GM23338 (cell line): Measurements from ENCODE around the gene MYO5A. TPM values are rescaled to one million over a fixed set of nuclear protein-coding genes. Genes with fewer than 3 reads are reported as not detected.

Experiments
- ATAC-seq: fragments of 200-7000 bp; cut with Tn5 transposase; 3 replicates; pipeline ENCODE4 v1.9.1; 2020
- DNase-seq: peaks from one replicate; pipeline ENCODE4 v3.0.0-alpha.2; 2015; ENCODE audit warnings: low spot score
- H2AFZ ChIP-seq: fragments of 200-600 bp; sonication (generic); 2 replicates; pipeline ENCODE4 v1.8.0; 2016; ENCODE audit warnings: antibody characterized with exemption, mild to moderate bottlenecking, moderate library complexity
- H3F3A ChIP-seq: fragments of 200-600 bp; sonication (generic); replicated peaks from 2 replicates; pipeline ENCODE4 v1.8.0; 2017; ENCODE audit warnings: antibody characterized with exemption, mixed run types, low read depth
- H3K27ac ChIP-seq: fragments of 200-600 bp; sonication (generic); 2 replicates; pipeline ENCODE4 v1.6.1; 2016; ENCODE audit warnings: low read depth
- H3K27me3 ChIP-seq: fragments of 200-600 bp; sonication (generic); 2 replicates; pipeline ENCODE4 v1.8.0; 2016; ENCODE audit warnings: mild to moderate bottlenecking, mixed run types, moderate library complexity; ENCODE audit not compliant: insufficient read depth
- H3K36me3 ChIP-seq: fragments of 200-600 bp; sonication (generic); 2 replicates; pipeline ENCODE4 v1.8.0; 2016; ENCODE audit warnings: mild to moderate bottlenecking; ENCODE audit not compliant: insufficient read depth
- H3K4me1 ChIP-seq: fragments of 200-600 bp; sonication (generic); 2 replicates; pipeline ENCODE4 v1.8.0; 2016; ENCODE audit warnings: mild to moderate bottlenecking, moderate library complexity; ENCODE audit not compliant: insufficient read depth
- H3K4me2 ChIP-seq: fragments of 200-600 bp; sonication (generic); 2 replicates; pipeline ENCODE4 v1.7.1; 2017; ENCODE audit warnings: mixed run types
- H3K4me3 ChIP-seq: fragments of 200-600 bp; sonication (generic); 2 replicates; pipeline ENCODE4 v1.6.1; 2016; ENCODE audit warnings: mixed run types
- H3K79me2 ChIP-seq: fragments of 200-600 bp; sonication (generic); replicated peaks from 2 replicates; pipeline ENCODE4 v1.8.0; 2017; ENCODE audit warnings: mild to moderate bottlenecking; ENCODE audit not compliant: insufficient read depth
- H3K9me2 ChIP-seq: fragments of 200-600 bp; sonication (generic); 2 replicates; pipeline ENCODE4 v1.8.0; 2017; ENCODE audit not compliant: insufficient read depth
- H4K20me1 ChIP-seq: fragments of 200-600 bp; sonication (generic); replicated peaks from 2 replicates; pipeline ENCODE4 v1.8.0; 2017; ENCODE audit warnings: mild to moderate bottlenecking; ENCODE audit not compliant: insufficient read depth
- H3K27ac Mint-ChIP-seq: 2 replicates; pipeline ENCODE4 v1.8.0; 2020; ENCODE audit warnings: inconsistent platforms, mild to moderate bottlenecking, moderate library complexity, mixed read lengths
- H3K27me3 Mint-ChIP-seq: 3 replicates; pipeline ENCODE4 v1.8.0; 2022; ENCODE audit warnings: low read depth, mild to moderate bottlenecking, moderate library complexity, mixed read lengths, inconsistent platforms; ENCODE audit not compliant: insufficient read depth, poor library complexity
- H3K36me3 Mint-ChIP-seq: 3 replicates; pipeline ENCODE4 v1.8.0; 2021; ENCODE audit warnings: low read depth, mild to moderate bottlenecking, inconsistent platforms, moderate library complexity, mixed read lengths
- H3K4me1 Mint-ChIP-seq: 3 replicates; pipeline ENCODE4 v1.8.0; 2020; ENCODE audit warnings: mild to moderate bottlenecking, inconsistent platforms, mixed read lengths
- H3K4me3 Mint-ChIP-seq: 3 replicates; pipeline ENCODE4 v1.8.0; 2021; ENCODE audit warnings: moderate library complexity, mild to moderate bottlenecking, inconsistent platforms, mixed read lengths
- H3K9me3 Mint-ChIP-seq: 3 replicates; pipeline ENCODE4 v1.8.0; 2020; ENCODE audit warnings: moderate library complexity, mild to moderate bottlenecking, inconsistent platforms, mixed read lengths
- CREB1 ChIP-seq: fragments of 250-450 bp; sonication (Bioruptor Pico); IDR thresholded peaks from 2 replicates; pipeline ENCODE4 v1.5.0; 2020; ENCODE audit warnings: low read depth, mild to moderate bottlenecking, moderate library complexity
- CTCF ChIP-seq, 2 experiments: fragments of 200-600 bp in 1 of 2; sonication (generic) in 1 of 2; conservative IDR thresholded peaks; 2 replicates each; pipeline versions ENCODE4 v1.5.1 to v1.6.1; 2016 to 2017; ENCODE audit warnings: antibody characterized with exemption in 2 of 2, low read depth in 2 of 2, mild to moderate bottlenecking in 2 of 2, moderate library complexity in 1 of 2
- EZH2 ChIP-seq: fragments of 200-600 bp; sonication (generic); IDR thresholded peaks from one replicate; pipeline ENCODE4 v1.8.0; 2017; ENCODE audit warnings: antibody characterized with exemption, mild to moderate bottlenecking, low read depth; ENCODE audit not compliant: unreplicated experiment
- JUNB ChIP-seq: IDR thresholded peaks from one replicate; pipeline ENCODE4 v1.6.1; 2016; ENCODE audit warnings: antibody characterized with exemption; ENCODE audit not compliant: unreplicated experiment
- NANOG ChIP-seq: IDR thresholded peaks from 2 replicates; pipeline ENCODE4 v1.6.1; 2016; ENCODE audit warnings: antibody characterized with exemption, borderline replicate concordance
- POLR2AphosphoS5 ChIP-seq: IDR thresholded peaks from 2 replicates; pipeline ENCODE4 v1.6.1; 2016; ENCODE audit warnings: antibody characterized with exemption, low read depth
- REST ChIP-seq: IDR thresholded peaks from one replicate; pipeline ENCODE4 v1.6.1; 2018; ENCODE audit warnings: antibody characterized with exemption; ENCODE audit not compliant: unreplicated experiment
- STAT1 ChIP-seq: IDR thresholded peaks from one replicate; pipeline ENCODE4 v1.6.1; 2016; ENCODE audit warnings: antibody characterized with exemption; ENCODE audit not compliant: unreplicated experiment
- ZNF114 ChIP-seq: fragments of 250-450 bp; sonication (Bioruptor Pico); IDR thresholded peaks from 2 replicates; pipeline ENCODE4 v1.5.0; 2020; ENCODE audit warnings: mild to moderate bottlenecking, moderate library complexity
- ZNF331 ChIP-seq: fragments of 250-450 bp; sonication (Bioruptor Pico); IDR thresholded peaks from 2 replicates; pipeline ENCODE4 v1.5.0; 2020; ENCODE audit warnings: low read depth, mild to moderate bottlenecking, moderate library complexity
- ZNF462 ChIP-seq: fragments of 250-450 bp; sonication (Bioruptor Pico); IDR thresholded peaks from 2 replicates; pipeline ENCODE4 v1.5.0; 2020; ENCODE audit warnings: mild to moderate bottlenecking, moderate library complexity
- polyA plus RNA-seq: library from polyadenylated mRNA; unstranded; fragments of >200 nt; fragmentation: Nextera tagmentation; extraction: Ambion mirVana; gene quantifications from 2 replicates; pipeline ENCODE4 v1.2.1, GENCODE V29; 2016
- total RNA-seq: library from RNA; depleted of rRNA; stranded (reverse); fragments of >200 nt; shearing (Covaris generic); gene quantifications from 2 replicates; pipeline ENCODE4 v1.2.3, GENCODE V29; 2014
- TF ChIP-seq, protein P1 (sequence below): IDR thresholded peaks from 2 replicates; pipeline ENCODE4 v1.6.1; 2016; ENCODE audit warnings: antibody characterized with exemption

Gene MYO5A
- total and polyA plus RNA-seq, 2 experiments from 2014 or later = 5.7 to 31.8 TPM

GRCh38 chr15:52278636-52279367, 249.9 kb downstream of the MYO5A start (continued):
- TF ChIP-seq EZH2 = no peak

- H3K9me3 Mint-ChIP-seq = no peaks in the 10 kb centered on the region
- Histone ChIP-seq H3K4me3 (no peak overlapping the region), H3K79me2 (no peaks in the 10 kb centered on the region), H3K36me3 (peaks cover 26% of the 10 kb centered on the region), H3K4me1 (no peaks in the 10 kb centered on the region), H3K27me3 (no peaks in the 10 kb centered on the region), H4K20me1 (no peaks in the 10 kb centered on the region; the same call in 1 of the 2 replicates), H3K27ac (no peak overlapping the region), H2AFZ (no peak overlapping the region), H3K9me2 (no peaks in the 10 kb centered on the region), H3K4me2 (no peak overlapping the region), H3F3A (no peaks in the 10 kb centered on the region)
- DNase-seq (no peak), ATAC-seq (no peak)
- peaks cover 4% of the 10 kb centered on the region; the same call in 2 of the 3 replicates for H3K4me1 Mint-ChIP-seq
- H3K27me3 Mint-ChIP-seq = peaks cover 7% of the 10 kb centered on the region
- no peak overlapping the region for H3K27ac Mint-ChIP-seq
- no peak overlapping the region for H3K4me3 Mint-ChIP-seq
- H3K36me3 Mint-ChIP-seq = peaks cover 61% of the 10 kb centered on the region
- TF ChIP-seq CREB1 (CRISPR knock-in tag) (no peak), ZNF331 (CRISPR knock-in tag) (no peak), POLR2AphosphoS5 (no peak), REST (no peak), NANOG (no peak), STAT1 (no peak), EZH2 (no peak), ZNF462 (CRISPR knock-in tag) (no peak), ZNF114 (CRISPR knock-in tag) (no peak), JUNB (no peak), CTCF (conservative IDR thresholded peaks at IDR 0.05; ENCODE audit: low read depth in 2 of 2) (no peak)
- TF ChIP-seq, protein P1, sequence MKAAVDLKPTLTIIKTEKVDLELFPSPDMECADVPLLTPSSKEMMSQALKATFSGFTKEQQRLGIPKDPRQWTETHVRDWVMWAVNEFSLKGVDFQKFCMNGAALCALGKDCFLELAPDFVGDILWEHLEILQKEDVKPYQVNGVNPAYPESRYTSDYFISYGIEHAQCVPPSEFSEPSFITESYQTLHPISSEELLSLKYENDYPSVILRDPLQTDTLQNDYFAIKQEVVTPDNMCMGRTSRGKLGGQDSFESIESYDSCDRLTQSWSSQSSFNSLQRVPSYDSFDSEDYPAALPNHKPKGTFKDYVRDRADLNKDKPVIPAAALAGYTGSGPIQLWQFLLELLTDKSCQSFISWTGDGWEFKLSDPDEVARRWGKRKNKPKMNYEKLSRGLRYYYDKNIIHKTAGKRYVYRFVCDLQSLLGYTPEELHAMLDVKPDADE = no peak
Measured at GRCh38 chr15:52278135-52278534, 250.5 kb downstream of the MYO5A start.
